K562 (cell line): ENCODE measurements around the gene PNMT. TPM values are rescaled to one million over a fixed set of nuclear protein-coding genes. Genes with fewer than 3 reads are reported as not detected.
A peak's percentile ranks its signal among the peaks of the same experiment; 100 is the strongest.

ENCODE experiments used
- ATAC-seq: fragments of 200-7000 bp; cut with Tn5 transposase; 3 replicates; pipeline ENCODE4 v1.9.1; 2020; ENCODE audit warnings: moderate library complexity
- BruUV-seq: library from RNA; stranded (reverse); fragments of 400-500 nt; replicated peaks from 2 replicates; lab custom pipeline; 2021; lab: Mats Ljungman, UMichigan
- CTCF ChIA-PET: fragments of 300-600 bp; formaldehyde crosslinking; extraction: SDS; loops from one replicate; lab custom pipeline; 2021; ENCODE audit warnings: low intra/inter-chr PET ratio; lab: Yijun Ruan, JAX
- POLR2A ChIA-PET: fragments of 300-600, 350-650 bp; sonication (Branson Sonifier 250); formaldehyde crosslinking; extraction: SDS; loops from one replicate; lab custom pipeline; 2021; ENCODE audit warnings: antibody characterized with exemption, inconsistent platforms; lab: Yijun Ruan, JAX
- DNase-seq, 4 experiments: peaks; one replicate each; pipeline versions ENCODE4 v3.0.0 to v3.0.0-alpha.2; 2011 to 2018; ENCODE audit warnings: low spot score in 3 of 4, mixed read lengths in 3 of 4; ENCODE audit errors: extremely low read depth in 1 of 4
- FAIRE-seq: peaks from 2 replicates; lab custom pipeline; 2011; peaks lifted over from hg19 to GRCh38; lab: Jason Lieb, UNC
- H2AFZ ChIP-seq: 2 replicates; pipeline ENCODE4 v1.6.0; 2011; ENCODE audit warnings: low read depth, low read length, control low read depth, inconsistent platforms
- H3K27ac ChIP-seq: fragments of 200-600 bp; 3 replicates; pipeline ENCODE4 v1.8.0; 2011; ENCODE audit warnings: low read depth, mild to moderate bottlenecking, control low read depth, inconsistent platforms, low read length, moderate library complexity, mixed read lengths; ENCODE audit errors: extremely low read depth
- H3K27me3 ChIP-seq, 2 experiments: fragments of 300-600 bp in 1 of 2; 2 replicates in 1 of 2; 3 replicates in 1 of 2; pipeline versions ENCODE4 v1.6.0 to v1.8.0; 2011; ENCODE audit warnings: inconsistent platforms in 2 of 2, low read length in 2 of 2, mild to moderate bottlenecking in 1 of 2, mixed read lengths in 1 of 2, moderate library complexity in 1 of 2; ENCODE audit not compliant: control insufficient read depth in 2 of 2, insufficient read depth in 2 of 2
- H3K36me3 ChIP-seq: fragments of 300-600 bp; 3 replicates; pipeline ENCODE4 v1.8.0; 2011; ENCODE audit warnings: mild to moderate bottlenecking, low read length, inconsistent platforms; ENCODE audit not compliant: control insufficient read depth, insufficient read depth
- H3K4me1 ChIP-seq, 2 experiments: fragments of 200-600 bp in 1 of 2; replicated peaks in 1 of 2; 2 replicates in 1 of 2; 3 replicates in 1 of 2; pipeline versions ENCODE4 v1.5.1 to v1.8.0; 2011; ENCODE audit warnings: inconsistent platforms in 2 of 2, low read length in 2 of 2, mild to moderate bottlenecking in 1 of 2, mixed read lengths in 1 of 2, moderate library complexity in 1 of 2; ENCODE audit not compliant: control insufficient read depth in 2 of 2, insufficient read depth in 2 of 2
- H3K4me2 ChIP-seq: 2 replicates; pipeline ENCODE4 v1.6.1; 2011; ENCODE audit warnings: low read length, control low read depth, inconsistent platforms, mixed read lengths; ENCODE audit not compliant: insufficient read depth
- H3K4me3 ChIP-seq: fragments of 200-600 bp; sonication (generic), shearing (Covaris generic); 2 replicates; pipeline ENCODE4 v1.5.1; 2016; ENCODE audit warnings: control low read depth, inconsistent platforms
- H3K79me2 ChIP-seq: fragments of 200-600 bp; 3 replicates; pipeline ENCODE4 v1.8.0; 2011; ENCODE audit warnings: low read length, inconsistent platforms; ENCODE audit not compliant: control insufficient read depth, insufficient read depth
- H3K9ac ChIP-seq, 2 experiments: 2 replicates each; pipeline versions ENCODE4 v1.6.0 to v1.6.1; 2011; ENCODE audit warnings: low read depth in 2 of 2, low read length in 2 of 2, control low read depth in 1 of 2, inconsistent platforms in 1 of 2, mild to moderate bottlenecking in 1 of 2, mixed read lengths in 1 of 2; ENCODE audit not compliant: insufficient read depth in 1 of 2
- H3K9me1 ChIP-seq: one replicate; pipeline ENCODE4 v1.6.0; 2011; ENCODE audit warnings: inconsistent platforms, mild to moderate bottlenecking, low read length, moderate library complexity; ENCODE audit not compliant: control insufficient read depth, insufficient read depth
- H3K9me3 ChIP-seq: replicated peaks from 2 replicates; pipeline ENCODE4 v1.5.1; 2011; ENCODE audit warnings: low read depth, low read length, inconsistent platforms; ENCODE audit not compliant: control insufficient read depth, insufficient read depth
- H4K20me1 ChIP-seq: replicated peaks from 2 replicates; pipeline ENCODE4 v1.6.1; 2011; ENCODE audit warnings: low read length, inconsistent platforms, mixed read lengths; ENCODE audit not compliant: control insufficient read depth, insufficient read depth
- CXXC5 ChIP-seq: fragments of 250-450 bp; sonication (Bioruptor Pico); IDR thresholded peaks from 2 replicates; pipeline ENCODE4 v1.8.0; 2022; ENCODE audit warnings: inconsistent platforms, mild to moderate bottlenecking, moderate library complexity
- SNIP1 ChIP-seq: fragments of 450-650 bp; IDR thresholded peaks from 2 replicates; pipeline ENCODE4 v1.7.1; 2017; ENCODE audit warnings: low read depth, mild to moderate bottlenecking
- ZNF24 ChIP-seq: fragments of 450-650 bp; IDR thresholded peaks from 2 replicates; pipeline ENCODE4 v1.6.1; 2016
- WGBS: fragments of 100-300 bp; shearing (Covaris generic); methylation state at CpG from one replicate; pipeline ENCODE4 v1.1.6; 2016; ENCODE audit warnings: low coverage, mixed read lengths; ENCODE audit not compliant: insufficient coverage; ENCODE audit errors: missing lambda C conversion rate; 5-methylcytosine and 5-hydroxymethylcytosine counted together
- in situ Hi-C: fragments of 300-500 bp; cut with MboI; formaldehyde crosslinking; loops from 4 replicates; pipeline ENCODE4 v1.15.0; 2018; ENCODE audit warnings: inconsistent platforms, mixed read lengths
- intact Hi-C: fragments of 100-400 bp; cut with micrococcal nuclease; formaldehyde crosslinking; loops from 2 replicates; pipeline ENCODE4 v1.14.2; 2022
- polyA plus RNA-seq, 8 experiments: library from polyadenylated mRNA; depleted of rRNA in 4 of 8; stranded (reverse) in 5 of 8; unstranded in 3 of 8; fragments of >200 nt; fragmentation: Nextera tagmentation in 2 of 8; fragmentation: Illumina TruSeq in 1 of 8; extraction: Ambion mirVana in 2 of 8; extraction: Trizol in 1 of 8; gene quantifications; 2 replicates each; pipeline versions ENCODE4 v1.2.1 to v1.2.3, GENCODE V29; 2011 to 2014; ENCODE audit warnings: inconsistent platforms in 1 of 8, missing spikeins in 1 of 8
- total RNA-seq, 7 experiments: library from RNA; depleted of rRNA in 6 of 7; stranded (reverse); fragments of >200 nt in 6 of 7; fragmentation: Illumina TruSeq in 2 of 7; extraction: Trizol in 2 of 7; gene quantifications; 2 replicates each; pipeline versions ENCODE4 v1.2.1 to v1.2.3, GENCODE V29; 2011 to 2021; ENCODE audit warnings: low replicate concordance in 1 of 7
- TF ChIP-seq, protein P1 (sequence below): IDR thresholded peaks from 2 replicates; pipeline ENCODE4 v1.6.1; 2012; ENCODE audit warnings: low read depth, low read length, improper control_type of control experiment, borderline replicate concordance
- TF ChIP-seq, protein P2 (sequence below): sonication (generic); formaldehyde crosslinking; IDR thresholded peaks from 2 replicates; pipeline ENCODE4 v1.8.0; 2022; ENCODE audit warnings: missing genetic modification reagents, mild to moderate bottlenecking, moderate library complexity, borderline replicate concordance

The PNMT gene
- total and polyA plus RNA-seq, 9 of the 15 experiments (the other 6 are each of a cell fraction or from before 2014, with no cell fraction given): 0.55 to 18.1 (median 5.8) TPM

DNA sequence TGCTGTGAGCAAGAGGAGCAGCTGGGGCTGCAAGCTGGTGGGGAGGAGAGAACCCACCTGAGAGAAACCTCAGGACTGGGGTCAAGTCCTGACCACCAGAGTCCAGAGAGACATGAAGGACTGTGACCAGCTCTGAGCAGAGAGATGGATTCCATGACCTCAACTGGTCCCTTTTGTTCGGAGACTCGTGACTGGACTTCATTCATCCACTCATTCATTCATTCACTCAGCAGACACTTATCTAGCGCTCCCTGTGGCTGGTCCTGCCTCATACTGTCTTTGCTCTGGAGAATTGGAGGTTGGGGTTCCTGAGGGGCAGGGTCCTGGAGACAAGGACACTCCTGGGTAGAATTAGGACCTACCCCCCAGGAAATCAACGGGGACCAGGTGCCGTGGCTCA is 35.7 kb downstream of the PNMT start:
- H3K9me3 ChIP-seq: no peaks in the 10 kb centered on the region
- H3K4me2 ChIP-seq: no peak overlapping the region
- H2AFZ ChIP-seq: no peak overlapping the region
- H3K27ac ChIP-seq: no peak overlapping the region
- TF ChIP-seq SNIP1 (no peak), ZNF24 (peak; percentile 95), CXXC5 (no peak)
- TF ChIP-seq, protein P1, sequence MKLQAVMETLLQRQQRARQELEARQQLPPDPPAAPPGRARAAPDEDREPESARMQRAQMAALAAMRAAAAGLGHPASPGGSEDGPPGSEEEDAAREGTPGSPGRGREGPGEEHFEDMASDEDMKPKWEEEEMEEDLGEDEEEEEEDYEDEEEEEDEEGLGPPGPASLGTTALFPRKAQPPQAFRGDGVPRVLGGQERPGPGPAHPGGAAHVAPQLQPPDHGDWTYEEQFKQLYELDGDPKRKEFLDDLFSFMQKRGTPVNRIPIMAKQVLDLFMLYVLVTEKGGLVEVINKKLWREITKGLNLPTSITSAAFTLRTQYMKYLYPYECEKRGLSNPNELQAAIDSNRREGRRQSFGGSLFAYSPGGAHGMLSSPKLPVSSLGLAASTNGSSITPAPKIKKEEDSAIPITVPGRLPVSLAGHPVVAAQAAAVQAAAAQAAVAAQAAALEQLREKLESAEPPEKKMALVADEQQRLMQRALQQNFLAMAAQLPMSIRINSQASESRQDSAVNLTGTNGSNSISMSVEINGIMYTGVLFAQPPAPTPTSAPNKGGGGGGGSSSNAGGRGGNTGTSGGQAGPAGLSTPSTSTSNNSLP: no peak
- TF ChIP-seq, protein P2, sequence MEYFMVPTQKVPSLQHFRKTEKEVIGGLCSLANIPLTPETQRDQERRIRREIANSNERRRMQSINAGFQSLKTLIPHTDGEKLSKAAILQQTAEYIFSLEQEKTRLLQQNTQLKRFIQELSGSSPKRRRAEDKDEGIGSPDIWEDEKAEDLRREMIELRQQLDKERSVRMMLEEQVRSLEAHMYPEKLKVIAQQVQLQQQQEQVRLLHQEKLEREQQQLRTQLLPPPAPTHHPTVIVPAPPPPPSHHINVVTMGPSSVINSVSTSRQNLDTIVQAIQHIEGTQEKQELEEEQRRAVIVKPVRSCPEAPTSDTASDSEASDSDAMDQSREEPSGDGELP (CRISPR knock-in tag): no peak
- H3K9ac ChIP-seq: no peak overlapping the region; a peak in 1 of 4 replicates
- H4K20me1 ChIP-seq: no peaks in the 10 kb centered on the region; the same call in 1 of the 2 replicates
- DNase-seq (no peak), FAIRE-seq (no peak), ATAC-seq (no peak)
- BruUV-seq: no TSS peak
- 38% methylated on average over 5 of the region's 5 CpGs for WGBS
- intact Hi-C loops: no loop called here
- peaks cover 0 to 26% of the 10 kb centered on the region in 2 experiments; a peak in 3 of 5 replicates for H3K4me1 ChIP-seq
- H3K9me1 ChIP-seq: no peaks in the 10 kb centered on the region
- in situ Hi-C loops: no loop called here
- no peak overlapping the region for H3K4me3 ChIP-seq
- ChIA-PET POLR2A (interaction anchor here (0.6 to 2.0 kb wide), 3 partner anchors 15 to 141 kb away, joined by 3 to 10 read pairs (median 3); partner anchors contain the start of gene PGAP3), CTCF (no interaction called here)
- H3K79me2 ChIP-seq: no peaks in the 10 kb centered on the region
- no peaks in the 10 kb centered on the region; a peak in 1 of 5 replicates for H3K27me3 ChIP-seq
- H3K36me3 ChIP-seq: no peaks in the 10 kb centered on the region
